A549 (cell line): ENCODE data around the gene RIMOC1. TPM values are rescaled to one million over a fixed set of nuclear protein-coding genes. Genes with fewer than 3 reads are reported as not detected.

ENCODE experiments used
- ATAC-seq, 2 experiments: fragments of 200-7000 bp in 1 of 2; fragments of >200 bp in 1 of 2; cut with Nextera tagmentation in 1 of 2; cut with Tn5 transposase in 1 of 2; 3 replicates each; pipeline versions ENCODE4 v1.8.0 to v1.9.1; 2018 to 2020; ENCODE audit warnings: mild to moderate bottlenecking in 1 of 2, moderate library complexity in 1 of 2
- CTCF ChIA-PET: fragments of 300-600 bp; sonication (Branson Sonifier 250); formaldehyde crosslinking; extraction: SDS; loops from one replicate; lab custom pipeline; 2021; ENCODE audit warnings: antibody characterized with exemption, inconsistent platforms; lab: Yijun Ruan, JAX
- POLR2A ChIA-PET: fragments of 350-600 bp; formaldehyde crosslinking; extraction: SDS; loops from one replicate; lab custom pipeline; 2021; ENCODE audit warnings: antibody characterized with exemption, inconsistent platforms; lab: Yijun Ruan, JAX
- DNase-seq, 2 experiments: peaks; one replicate each; pipeline versions ENCODE4 v3.0.0 to v3.0.0-alpha.2; 2011 to 2016; ENCODE audit warnings: low read depth in 1 of 2, low spot score in 1 of 2
- FAIRE-seq: peaks from 2 replicates; lab custom pipeline; 2011; peaks lifted over from hg19 to GRCh38; lab: Jason Lieb, UNC
- H3K27ac ChIP-seq, 2 experiments: fragments of >200 bp; sonication (Bioruptor Twin); formaldehyde crosslinking; 3 replicates each; pipeline ENCODE4 v1.5.1; 2016 to 2017
- H3K4me1 ChIP-seq: fragments of >200 bp; sonication (Bioruptor Twin); formaldehyde crosslinking; 3 replicates; pipeline ENCODE4 v1.6.1; 2016
- H3K4me2 ChIP-seq: fragments of >200 bp; sonication (Bioruptor Twin); formaldehyde crosslinking; 3 replicates; pipeline ENCODE4 v1.6.1; 2016
- H3K4me3 ChIP-seq: fragments of >200 bp; sonication (Bioruptor Twin); formaldehyde crosslinking; 3 replicates; pipeline ENCODE4 v1.5.1; 2016
- H3K9me3 ChIP-seq: fragments of >200 bp; sonication (Bioruptor Twin); formaldehyde crosslinking; 3 replicates; pipeline ENCODE4 v1.6.1; 2016
- CEBPB ChIP-seq, 2 experiments: fragments of >200 bp in 1 of 2; sonication (Bioruptor Twin) in 1 of 2; formaldehyde crosslinking in 1 of 2; IDR thresholded peaks; 2 replicates each; pipeline ENCODE4 v1.6.1; 2012 to 2016
- CHD2 ChIP-seq: fragments of 150-350 bp; IDR thresholded peaks from 2 replicates; pipeline ENCODE4 v1.6.1; 2014; ENCODE audit warnings: low read length; ENCODE audit not compliant: partially characterized antibody
- CHD4 ChIP-seq: fragments of 200-600 bp; sonication (generic); IDR thresholded peaks from 2 replicates; pipeline ENCODE4 v1.6.1; 2016; ENCODE audit warnings: antibody characterized with exemption, mild to moderate bottlenecking, borderline replicate concordance
- EHF ChIP-seq: fragments of 250-450 bp; sonication (Bioruptor Pico); IDR thresholded peaks from 2 replicates; pipeline ENCODE4 v1.5.0; 2020; ENCODE audit warnings: mild to moderate bottlenecking
- EHMT2 ChIP-seq: fragments of 200-600 bp; sonication (generic); IDR thresholded peaks from 2 replicates; pipeline ENCODE4 v1.6.1; 2016; ENCODE audit warnings: antibody characterized with exemption, low read depth, mild to moderate bottlenecking, moderate library complexity
- EP300 ChIP-seq, 2 experiments: fragments of >200 bp; sonication (Bioruptor Twin); formaldehyde crosslinking; IDR thresholded peaks; 2 replicates in 1 of 2; 3 replicates in 1 of 2; pipeline ENCODE4 v1.6.1; 2016 to 2017
- FOSL2 ChIP-seq, 2 experiments: fragments of 450-650 bp in 1 of 2; fragments of >200 bp in 1 of 2; sonication (Bioruptor Twin) in 1 of 2; formaldehyde crosslinking; IDR thresholded peaks; 2 replicates each; pipeline versions ENCODE4 v1.5.0 to v1.6.1; 2016 to 2020; ENCODE audit warnings: mild to moderate bottlenecking in 1 of 2, moderate library complexity in 1 of 2
- HDAC2 ChIP-seq: fragments of 200-600 bp; sonication (generic); IDR thresholded peaks from 2 replicates; pipeline ENCODE4 v1.6.1; 2016
- JUN ChIP-seq, 2 experiments: fragments of >200 bp; sonication (Bioruptor Twin); formaldehyde crosslinking; IDR thresholded peaks; 2 replicates in 1 of 2; 3 replicates in 1 of 2; pipeline ENCODE4 v1.6.1; 2016 to 2017
- MAZ ChIP-seq: fragments of 150-350 bp; IDR thresholded peaks from 2 replicates; pipeline ENCODE4 v1.6.1; 2014; ENCODE audit warnings: antibody characterized with exemption, low read depth, low read length, borderline replicate concordance
- NFE2L2 ChIP-seq: fragments of 150-350 bp; conservative IDR thresholded peaks from 2 replicates; pipeline ENCODE4 v1.6.1; 2014; ENCODE audit warnings: low read length
- NR3C1 ChIP-seq: fragments of >200 bp; sonication (Bioruptor Twin); formaldehyde crosslinking; IDR thresholded peaks from 3 replicates; pipeline ENCODE4 v1.6.1; 2017
- RAD21 ChIP-seq, 2 experiments: fragments of >200 bp in 1 of 2; sonication (Bioruptor Twin) in 1 of 2; formaldehyde crosslinking in 1 of 2; IDR thresholded peaks in 1 of 2; conservative IDR thresholded peaks in 1 of 2; 2 replicates in 1 of 2; 3 replicates in 1 of 2; pipeline ENCODE4 v1.6.1; 2012 to 2018; ENCODE audit warnings: inconsistent platforms in 1 of 2
- RFX5 ChIP-seq: fragments of 450-650 bp; IDR thresholded peaks from 2 replicates; pipeline ENCODE4 v1.7.1; 2014; ENCODE audit warnings: antibody characterized with exemption, mild to moderate bottlenecking, moderate library complexity
- TP53 ChIP-seq: fragments of 250-450 bp; sonication (Bioruptor Pico); IDR thresholded peaks from 2 replicates; pipeline ENCODE4 v1.5.0; 2021; ENCODE audit warnings: mild to moderate bottlenecking, moderate library complexity
- ZNF302 ChIP-seq: fragments of 250-450 bp; sonication (Bioruptor Pico); IDR thresholded peaks from 2 replicates; pipeline ENCODE4 v1.9.0; 2021; ENCODE audit warnings: inconsistent platforms, mild to moderate bottlenecking, moderate library complexity
- WGBS: methylation state at CpG from one replicate; pipeline ENCODE4 v1.1.6; 2017; ENCODE audit errors: missing lambda C conversion rate; 5-methylcytosine and 5-hydroxymethylcytosine counted together
- polyA plus RNA-seq, 4 experiments: library from polyadenylated mRNA; depleted of rRNA in 3 of 4; stranded (reverse); fragments of >200 nt; fragmentation: RNase III in 1 of 4; extraction: RNeasy Plus Mini Kit Qiagen cat#74134 plus additional on column Dnase treatment in 1 of 4; gene quantifications; 2 replicates in 3 of 4; 3 replicates in 1 of 4; pipeline ENCODE4 v1.2.3, GENCODE V29; 2011 to 2017
- TF ChIP-seq, protein P1 (sequence below): fragments of 200-600 bp; sonication (generic); IDR thresholded peaks from 2 replicates; pipeline ENCODE4 v1.6.1; 2016; ENCODE audit warnings: antibody characterized with exemption, mild to moderate bottlenecking, moderate library complexity
- TF ChIP-seq, protein P2 (sequence below): fragments of 250-450 bp; sonication (Bioruptor Pico); IDR thresholded peaks from 2 replicates; pipeline ENCODE4 v1.5.0; 2021; ENCODE audit warnings: mild to moderate bottlenecking, moderate library complexity, borderline replicate concordance
- TF ChIP-seq, protein P3 (sequence below): fragments of >200 bp; sonication (Bioruptor Twin); formaldehyde crosslinking; IDR thresholded peaks from 2 replicates; pipeline ENCODE4 v1.6.1; 2016
- TF ChIP-seq, protein P4 (sequence below): IDR thresholded peaks from 2 replicates; pipeline ENCODE4 v1.6.1; 2012

Gene RIMOC1
- polyA plus RNA-seq, 2 of the 4 experiments (the other 2 are of a cell fraction), result 14.5 to 38.4 TPM

DNA sequence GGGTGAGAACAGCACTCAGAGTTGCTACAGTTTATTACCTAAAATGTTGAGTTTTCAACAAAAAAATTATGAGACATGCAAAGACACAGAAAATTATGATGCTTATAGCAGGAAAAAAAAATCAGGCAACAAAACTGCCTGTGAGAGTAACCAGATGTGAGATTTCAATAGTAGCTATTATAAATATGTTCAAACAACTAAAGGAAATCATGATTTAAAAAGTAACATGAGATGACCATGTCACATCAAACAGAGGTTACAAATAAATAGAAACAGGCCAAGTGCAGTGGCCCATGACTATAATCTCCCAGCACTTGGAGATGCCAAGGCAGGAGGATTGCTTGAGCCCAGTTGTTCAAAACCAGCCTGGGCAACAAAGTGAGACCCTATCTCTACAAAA lies 12.1 kb upstream of the RIMOC1 start:
- H3K4me3 ChIP-seq, result no peak overlapping the region
- TF ChIP-seq CEBPB (IDR thresholded peaks at IDR 0.05), result no peak
- TF ChIP-seq EHF (CRISPR knock-in tag), result no peak
- no peak for TF ChIP-seq JUN (IDR thresholded peaks at IDR 0.05)
- TF ChIP-seq NR3C1, result no peak
- no peak for TF ChIP-seq MAZ
- DNase-seq (no peak), ATAC-seq (no peak), FAIRE-seq (no peak)
- no peak overlapping the region for H3K27ac ChIP-seq
- H3K4me1 ChIP-seq, result no peaks in the 10 kb centered on the region
- POLR2A ChIA-PET, result no interaction called here
- no peaks in the 10 kb centered on the region for H3K9me3 ChIP-seq
- CTCF ChIA-PET, result no interaction called here
- H3K4me2 ChIP-seq, result no peak overlapping the region

DNA sequence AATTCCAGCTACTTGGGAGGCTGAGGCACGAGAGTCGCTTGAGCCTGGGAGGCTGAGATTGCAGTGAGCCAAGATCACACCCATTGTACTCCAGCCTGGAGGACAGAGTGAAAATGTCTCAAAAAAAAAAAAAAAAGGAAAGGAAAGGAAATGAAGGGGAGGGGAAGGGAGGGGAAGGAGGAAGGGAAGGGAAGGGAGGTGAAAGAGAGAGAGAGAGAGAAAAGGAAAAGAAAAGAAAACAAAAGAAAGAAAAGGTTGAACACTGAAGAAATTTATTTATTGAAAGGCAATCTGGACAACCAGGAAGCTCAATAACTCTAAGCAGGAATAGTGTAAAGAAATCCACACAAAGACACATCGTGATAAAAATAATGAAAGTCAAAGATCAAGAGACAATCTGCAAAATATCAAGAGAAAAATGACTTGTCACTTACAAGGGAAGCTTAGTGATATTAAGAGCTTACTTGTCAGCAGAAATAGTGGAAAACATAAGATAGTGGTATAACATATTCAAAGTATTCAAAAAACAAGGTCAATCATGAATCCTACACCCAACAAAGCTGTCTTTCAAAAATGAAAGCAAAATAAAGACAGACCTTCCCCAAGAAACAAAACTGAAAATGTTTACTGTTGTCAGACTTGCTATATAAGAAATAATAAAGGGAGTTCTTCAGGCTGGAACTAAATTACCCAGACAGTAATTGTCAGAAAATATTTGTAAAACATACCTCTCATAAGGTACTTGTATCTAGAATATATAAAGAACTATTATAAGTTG lies 10.9 kb upstream of the RIMOC1 start:
- Histone ChIP-seq H3K4me2 (no peak overlapping the region), H3K4me3 (no peak overlapping the region), H3K9me3 (no peaks in the 10 kb centered on the region), H3K4me1 (no peaks in the 10 kb centered on the region), H3K27ac (no peak overlapping the region)
- DNase-seq, result no peak
- ATAC-seq, result no peak
- whole genome bisulfite sequencing, result 10% methylated on average over 3 of the region's 3 CpGs
- TF ChIP-seq CEBPB (IDR thresholded peaks at IDR 0.05) (no peak), EP300 (IDR thresholded peaks at IDR 0.05) (no peak), JUN (IDR thresholded peaks at IDR 0.05) (no peak), CHD2 (no peak), HDAC2 (no peak), FOSL2 (IDR thresholded peaks at IDR 0.05) (no peak), FOSL2 (CRISPR knock-in tag; IDR thresholded peaks at IDR 0.05) (no peak), NR3C1 (no peak)
- TF ChIP-seq, protein P1, sequence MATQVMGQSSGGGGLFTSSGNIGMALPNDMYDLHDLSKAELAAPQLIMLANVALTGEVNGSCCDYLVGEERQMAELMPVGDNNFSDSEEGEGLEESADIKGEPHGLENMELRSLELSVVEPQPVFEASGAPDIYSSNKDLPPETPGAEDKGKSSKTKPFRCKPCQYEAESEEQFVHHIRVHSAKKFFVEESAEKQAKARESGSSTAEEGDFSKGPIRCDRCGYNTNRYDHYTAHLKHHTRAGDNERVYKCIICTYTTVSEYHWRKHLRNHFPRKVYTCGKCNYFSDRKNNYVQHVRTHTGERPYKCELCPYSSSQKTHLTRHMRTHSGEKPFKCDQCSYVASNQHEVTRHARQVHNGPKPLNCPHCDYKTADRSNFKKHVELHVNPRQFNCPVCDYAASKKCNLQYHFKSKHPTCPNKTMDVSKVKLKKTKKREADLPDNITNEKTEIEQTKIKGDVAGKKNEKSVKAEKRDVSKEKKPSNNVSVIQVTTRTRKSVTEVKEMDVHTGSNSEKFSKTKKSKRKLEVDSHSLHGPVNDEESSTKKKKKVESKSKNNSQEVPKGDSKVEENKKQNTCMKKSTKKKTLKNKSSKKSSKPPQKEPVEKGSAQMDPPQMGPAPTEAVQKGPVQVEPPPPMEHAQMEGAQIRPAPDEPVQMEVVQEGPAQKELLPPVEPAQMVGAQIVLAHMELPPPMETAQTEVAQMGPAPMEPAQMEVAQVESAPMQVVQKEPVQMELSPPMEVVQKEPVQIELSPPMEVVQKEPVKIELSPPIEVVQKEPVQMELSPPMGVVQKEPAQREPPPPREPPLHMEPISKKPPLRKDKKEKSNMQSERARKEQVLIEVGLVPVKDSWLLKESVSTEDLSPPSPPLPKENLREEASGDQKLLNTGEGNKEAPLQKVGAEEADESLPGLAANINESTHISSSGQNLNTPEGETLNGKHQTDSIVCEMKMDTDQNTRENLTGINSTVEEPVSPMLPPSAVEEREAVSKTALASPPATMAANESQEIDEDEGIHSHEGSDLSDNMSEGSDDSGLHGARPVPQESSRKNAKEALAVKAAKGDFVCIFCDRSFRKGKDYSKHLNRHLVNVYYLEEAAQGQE, result no peak
- TF ChIP-seq, protein P2, sequence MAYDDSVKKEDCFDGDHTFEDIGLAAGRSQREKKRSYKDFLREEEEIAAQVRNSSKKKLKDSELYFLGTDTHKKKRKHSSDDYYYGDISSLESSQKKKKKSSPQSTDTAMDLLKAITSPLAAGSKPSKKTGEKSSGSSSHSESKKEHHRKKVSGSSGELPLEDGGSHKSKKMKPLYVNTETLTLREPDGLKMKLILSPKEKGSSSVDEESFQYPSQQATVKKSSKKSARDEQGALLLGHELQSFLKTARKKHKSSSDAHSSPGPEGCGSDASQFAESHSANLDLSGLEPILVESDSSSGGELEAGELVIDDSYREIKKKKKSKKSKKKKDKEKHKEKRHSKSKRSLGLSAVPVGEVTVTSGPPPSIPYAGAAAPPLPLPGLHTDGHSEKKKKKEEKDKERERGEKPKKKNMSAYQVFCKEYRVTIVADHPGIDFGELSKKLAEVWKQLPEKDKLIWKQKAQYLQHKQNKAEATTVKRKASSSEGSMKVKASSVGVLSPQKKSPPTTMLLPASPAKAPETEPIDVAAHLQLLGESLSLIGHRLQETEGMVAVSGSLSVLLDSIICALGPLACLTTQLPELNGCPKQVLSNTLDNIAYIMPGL, result no peak
- ChIA-PET CTCF (no interaction called here), POLR2A (no interaction called here)
- FAIRE-seq, result no peak

DNA sequence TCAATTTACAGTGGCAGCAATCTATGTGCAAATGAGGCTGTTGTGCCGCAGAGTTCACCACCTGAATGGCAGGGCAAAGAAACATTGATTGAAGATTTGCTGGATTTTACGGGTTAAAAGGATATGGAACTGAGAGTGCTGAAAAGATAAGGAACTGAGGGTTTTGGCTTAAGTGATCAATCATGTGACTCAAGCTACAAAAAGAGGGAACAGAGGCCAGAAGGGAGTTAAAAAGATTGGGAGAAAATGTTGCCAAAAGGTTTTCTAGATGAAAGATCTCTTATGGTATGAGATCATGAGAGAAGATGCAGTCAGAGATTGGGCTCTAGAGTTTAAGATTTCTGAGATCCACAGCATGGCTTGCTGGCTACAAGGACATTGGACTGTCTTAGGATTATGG lies 7.9 kb upstream of the RIMOC1 start:
- Histone ChIP-seq H3K4me1 (no peaks in the 10 kb centered on the region), H3K9me3 (no peaks in the 10 kb centered on the region), H3K4me3 (no peak overlapping the region), H3K4me2 (no peak overlapping the region), H3K27ac (no peak overlapping the region)
- FAIRE-seq (no peak), ATAC-seq (no peak), DNase-seq (no peak)
- TF ChIP-seq NFE2L2, result no peak
- TF ChIP-seq, protein P3, sequence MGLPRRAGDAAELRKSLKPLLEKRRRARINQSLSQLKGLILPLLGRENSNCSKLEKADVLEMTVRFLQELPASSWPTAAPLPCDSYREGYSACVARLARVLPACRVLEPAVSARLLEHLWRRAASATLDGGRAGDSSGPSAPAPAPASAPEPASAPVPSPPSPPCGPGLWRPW, result no peak
- TF ChIP-seq TP53 (CRISPR knock-in tag), result no peak
- TF ChIP-seq RAD21 (conservative IDR thresholded peaks at IDR 0.05 in 1 of 2, IDR thresholded peaks at IDR 0.05 in 1 of 2), result no peak
- TF ChIP-seq CHD2, result no peak
- TF ChIP-seq CHD4, result no peak
- no peak for TF ChIP-seq EHMT2
- TF ChIP-seq ZNF302, result no peak
- TF ChIP-seq, protein P4, sequence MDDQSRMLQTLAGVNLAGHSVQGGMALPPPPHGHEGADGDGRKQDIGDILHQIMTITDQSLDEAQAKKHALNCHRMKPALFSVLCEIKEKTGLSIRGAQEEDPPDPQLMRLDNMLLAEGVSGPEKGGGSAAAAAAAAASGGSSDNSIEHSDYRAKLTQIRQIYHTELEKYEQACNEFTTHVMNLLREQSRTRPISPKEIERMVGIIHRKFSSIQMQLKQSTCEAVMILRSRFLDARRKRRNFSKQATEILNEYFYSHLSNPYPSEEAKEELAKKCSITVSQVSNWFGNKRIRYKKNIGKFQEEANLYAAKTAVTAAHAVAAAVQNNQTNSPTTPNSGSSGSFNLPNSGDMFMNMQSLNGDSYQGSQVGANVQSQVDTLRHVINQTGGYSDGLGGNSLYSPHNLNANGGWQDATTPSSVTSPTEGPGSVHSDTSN, result no peak
- TF ChIP-seq RFX5, result no peak
- TF ChIP-seq EP300 (IDR thresholded peaks at IDR 0.05), result no peak
- TF ChIP-seq, protein P2, result no peak
- no peak for TF ChIP-seq CEBPB (IDR thresholded peaks at IDR 0.05)
- no peak for TF ChIP-seq EHF (CRISPR knock-in tag)
- no peak for TF ChIP-seq FOSL2 (IDR thresholded peaks at IDR 0.05)
- TF ChIP-seq FOSL2 (CRISPR knock-in tag; IDR thresholded peaks at IDR 0.05), result no peak
- ChIA-PET POLR2A (no interaction called here), CTCF (no interaction called here)
- WGBS, result 35% methylated on average over 2 of the region's 2 CpGs
